Measurements from ENCODE around the gene SELPLG.

The SELPLG gene

DNA sequence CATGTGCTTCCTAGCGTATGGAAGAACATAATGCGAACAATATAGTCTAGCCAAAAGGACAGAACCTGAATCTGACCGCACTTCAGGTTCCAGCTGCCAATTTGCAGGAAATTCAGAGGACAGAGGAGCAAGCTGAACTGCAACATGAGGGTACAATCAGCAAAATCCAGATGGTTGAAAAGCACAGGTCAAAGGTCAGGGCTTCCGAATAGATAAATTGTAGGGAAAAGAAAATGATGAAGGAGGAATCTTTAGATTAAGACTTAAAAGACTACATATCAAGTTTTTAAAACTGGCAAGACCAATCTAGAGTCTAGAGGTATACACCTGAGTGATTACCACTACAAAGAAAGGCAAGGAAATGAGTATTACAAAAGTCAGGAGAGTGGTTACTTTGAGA, 42.1 kb upstream of the SELPLG start:
- Histone ChIP-seq H3K27me3 (ENCODE audit: insufficient read depth, low read length, poor library complexity) (no peaks in the 10 kb centered on the region), H3K79me2 (ENCODE audit: insufficient read depth, low read length) (peaks cover 13% of the 10 kb centered on the region), H3K4me1 (ENCODE audit: insufficient read depth, low read length) (no peaks in the 10 kb centered on the region), H3K9ac (ENCODE audit: low read depth, low read length) (no peak overlapping the region), H2AFZ (ENCODE audit: low read depth, low read length) (no peak overlapping the region), H4K20me1 (ENCODE audit: insufficient read depth, low read length) (0 out of 2 replicates have a peak, but pooled peaks cover 3% of the 10 kb centered on the region), H3K4me2 (ENCODE audit: insufficient read depth, low read length) (no peak overlapping the region), H3K36me3 (ENCODE audit: insufficient read depth, low read length) (peaks cover 38% of the 10 kb centered on the region), H3K4me3 (ENCODE audit: low read depth in 1 of 2, low read length in 2 of 2) (no peak overlapping the region), H3K9me3 (ENCODE audit: insufficient read depth, low read length, severe bottlenecking) (no peaks in the 10 kb centered on the region), H3K27ac (ENCODE audit: low read length) (no peak overlapping the region)
- DNase-seq (no peak), ATAC-seq (ENCODE audit: insufficient read depth, low read depth) (no peak)
- TF ChIP-seq EZH2 (IDR thresholded peaks at IDR 0.05; ENCODE audit: borderline replicate concordance, low read depth, low read length, severe bottlenecking) = no peak
- TF ChIP-seq, protein P1, sequence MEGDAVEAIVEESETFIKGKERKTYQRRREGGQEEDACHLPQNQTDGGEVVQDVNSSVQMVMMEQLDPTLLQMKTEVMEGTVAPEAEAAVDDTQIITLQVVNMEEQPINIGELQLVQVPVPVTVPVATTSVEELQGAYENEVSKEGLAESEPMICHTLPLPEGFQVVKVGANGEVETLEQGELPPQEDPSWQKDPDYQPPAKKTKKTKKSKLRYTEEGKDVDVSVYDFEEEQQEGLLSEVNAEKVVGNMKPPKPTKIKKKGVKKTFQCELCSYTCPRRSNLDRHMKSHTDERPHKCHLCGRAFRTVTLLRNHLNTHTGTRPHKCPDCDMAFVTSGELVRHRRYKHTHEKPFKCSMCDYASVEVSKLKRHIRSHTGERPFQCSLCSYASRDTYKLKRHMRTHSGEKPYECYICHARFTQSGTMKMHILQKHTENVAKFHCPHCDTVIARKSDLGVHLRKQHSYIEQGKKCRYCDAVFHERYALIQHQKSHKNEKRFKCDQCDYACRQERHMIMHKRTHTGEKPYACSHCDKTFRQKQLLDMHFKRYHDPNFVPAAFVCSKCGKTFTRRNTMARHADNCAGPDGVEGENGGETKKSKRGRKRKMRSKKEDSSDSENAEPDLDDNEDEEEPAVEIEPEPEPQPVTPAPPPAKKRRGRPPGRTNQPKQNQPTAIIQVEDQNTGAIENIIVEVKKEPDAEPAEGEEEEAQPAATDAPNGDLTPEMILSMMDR (IDR thresholded peaks at IDR 0.05; ENCODE audit: borderline replicate concordance, extremely low read depth, low read length, poor library complexity, severe bottlenecking) = no peak

DNA sequence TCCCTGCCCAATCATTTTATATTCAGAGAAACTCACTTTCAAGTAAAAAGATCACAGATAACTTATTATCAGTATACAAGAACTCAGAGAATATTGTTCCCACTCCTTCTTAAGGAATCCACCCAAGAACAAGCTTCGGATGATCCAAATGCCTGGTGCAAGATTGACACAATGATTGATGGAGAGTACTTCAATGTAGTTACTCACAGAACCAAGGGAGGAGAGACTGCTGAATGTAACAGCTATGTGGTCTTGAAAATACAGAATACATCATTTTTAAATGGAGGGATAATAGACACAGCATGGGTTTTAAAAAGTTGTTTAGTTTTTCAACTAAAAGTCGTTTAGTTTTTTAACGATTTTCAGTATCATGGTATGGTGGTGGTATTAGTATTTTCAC, 38.4 kb upstream of the SELPLG start:
- H3K27ac ChIP-seq (ENCODE audit: low read length) = no peak overlapping the region
- H3K9me3 ChIP-seq (ENCODE audit: insufficient read depth, low read length, severe bottlenecking) = no peaks in the 10 kb centered on the region
- ATAC-seq (ENCODE audit: insufficient read depth, low read depth) (no peak), DNase-seq (no peak)
- peaks cover 4% of the 10 kb centered on the region; the same call in 1 of the 2 replicates for H3K79me2 ChIP-seq (ENCODE audit: insufficient read depth, low read length)
- H4K20me1 ChIP-seq (ENCODE audit: insufficient read depth, low read length) = 0 out of 2 replicates have a peak, but pooled peaks cover 3% of the 10 kb centered on the region
- no peaks in the 10 kb centered on the region for H3K4me1 ChIP-seq (ENCODE audit: insufficient read depth, low read length)
- no peak overlapping the region for H3K4me3 ChIP-seq (ENCODE audit: low read depth in 1 of 2, low read length in 2 of 2)
- no peak overlapping the region for H3K9ac ChIP-seq (ENCODE audit: low read depth, low read length)
- no peak overlapping the region for H3K4me2 ChIP-seq (ENCODE audit: insufficient read depth, low read length)
- no peak for TF ChIP-seq EZH2 (IDR thresholded peaks at IDR 0.05; ENCODE audit: borderline replicate concordance, low read depth, low read length, severe bottlenecking)
- TF ChIP-seq, protein P1 (IDR thresholded peaks at IDR 0.05; ENCODE audit: borderline replicate concordance, extremely low read depth, low read length, poor library complexity, severe bottlenecking) = no peak
- peaks cover 27% of the 10 kb centered on the region for H3K36me3 ChIP-seq (ENCODE audit: insufficient read depth, low read length)
- no peaks in the 10 kb centered on the region for H3K27me3 ChIP-seq (ENCODE audit: insufficient read depth, low read length, poor library complexity)
- no peak overlapping the region for H2AFZ ChIP-seq (ENCODE audit: low read depth, low read length)

DNA sequence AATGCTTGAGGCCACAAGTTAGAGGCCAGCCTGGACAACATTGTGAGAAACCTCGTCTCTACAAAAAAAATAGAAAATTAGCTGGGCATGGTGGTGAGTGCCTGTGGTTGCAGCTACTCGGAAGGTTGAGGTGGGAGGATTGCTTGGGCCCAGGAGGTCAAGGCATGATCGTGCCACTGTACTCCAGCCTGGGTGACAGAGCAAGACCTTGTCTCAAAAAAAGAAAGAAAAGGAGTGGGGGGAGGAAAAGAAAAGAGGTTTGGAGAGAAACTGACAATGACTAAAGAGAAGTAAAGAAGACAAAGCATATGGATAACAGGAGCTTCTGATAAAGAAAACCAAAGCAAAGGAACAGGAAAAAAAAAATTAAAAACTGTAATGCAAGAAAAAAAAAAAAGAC, 37.4 kb upstream of the SELPLG start:
- no peak for TF ChIP-seq EZH2 (IDR thresholded peaks at IDR 0.05; ENCODE audit: borderline replicate concordance, low read depth, low read length, severe bottlenecking)
- Histone ChIP-seq H3K9ac (ENCODE audit: low read depth, low read length) (no peak overlapping the region), H3K4me1 (ENCODE audit: insufficient read depth, low read length) (no peaks in the 10 kb centered on the region), H3K4me3 (ENCODE audit: low read depth in 1 of 2, low read length in 2 of 2) (no peak overlapping the region), H3K36me3 (ENCODE audit: insufficient read depth, low read length) (peaks cover 18% of the 10 kb centered on the region), H3K79me2 (ENCODE audit: insufficient read depth, low read length) (peaks cover 4% of the 10 kb centered on the region; the same call in 1 of the 2 replicates), H3K4me2 (ENCODE audit: insufficient read depth, low read length) (no peak overlapping the region), H3K27me3 (ENCODE audit: insufficient read depth, low read length, poor library complexity) (no peaks in the 10 kb centered on the region), H2AFZ (ENCODE audit: low read depth, low read length) (no peak overlapping the region), H3K27ac (ENCODE audit: low read length) (no peak overlapping the region), H4K20me1 (ENCODE audit: insufficient read depth, low read length) (0 out of 2 replicates have a peak, but pooled peaks cover 3% of the 10 kb centered on the region), H3K9me3 (ENCODE audit: insufficient read depth, low read length, severe bottlenecking) (no peaks in the 10 kb centered on the region)
- DNase-seq (no peak), ATAC-seq (ENCODE audit: insufficient read depth, low read depth) (no peak)

DNA sequence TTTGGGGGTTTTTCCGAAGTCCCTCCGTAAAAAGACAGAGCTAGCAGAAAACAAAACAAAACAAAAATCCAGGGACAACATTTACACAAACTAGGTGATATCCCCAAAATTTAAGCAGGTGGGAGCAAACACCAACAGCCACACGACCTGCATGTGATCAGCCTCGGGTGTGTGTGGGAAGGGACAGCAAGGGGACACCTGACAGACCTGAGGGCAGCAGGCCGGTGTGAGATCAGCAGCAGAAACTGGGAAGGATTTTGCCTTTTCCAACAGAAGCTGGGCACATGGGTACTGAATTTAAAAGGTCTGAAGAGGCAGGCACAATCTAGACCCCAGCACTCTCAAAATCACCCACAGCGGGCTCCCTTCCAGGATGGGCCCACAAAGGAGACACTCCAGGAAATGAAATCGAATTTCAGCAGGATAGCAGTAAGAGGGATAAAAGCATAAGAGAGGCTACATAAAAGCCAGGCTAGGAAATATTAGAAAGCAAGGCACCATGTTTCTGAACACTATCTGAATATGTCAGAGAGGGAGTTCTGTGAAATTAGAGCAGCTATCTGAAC, 36.5 kb upstream of the SELPLG start:
- no peak for ATAC-seq (ENCODE audit: insufficient read depth, low read depth)
- H3K79me2 ChIP-seq (ENCODE audit: insufficient read depth, low read length) = peaks cover 4% of the 10 kb centered on the region; the same call in 1 of the 2 replicates

More for the DNA sequence above, 36.5 kb upstream of the SELPLG start:
- Histone ChIP-seq H3K9me3 (ENCODE audit: insufficient read depth, low read length, severe bottlenecking) (no peaks in the 10 kb centered on the region), H2AFZ (ENCODE audit: low read depth, low read length) (no peak overlapping the region), H3K36me3 (ENCODE audit: insufficient read depth, low read length) (peaks cover 17% of the 10 kb centered on the region; the same call in 1 of the 2 replicates), H3K4me2 (ENCODE audit: insufficient read depth, low read length) (no peak overlapping the region), H3K27ac (ENCODE audit: low read length) (no peak overlapping the region), H3K27me3 (ENCODE audit: insufficient read depth, low read length, poor library complexity) (no peaks in the 10 kb centered on the region), H4K20me1 (ENCODE audit: insufficient read depth, low read length) (0 out of 2 replicates have a peak, but pooled peaks cover 3% of the 10 kb centered on the region), H3K9ac (ENCODE audit: low read depth, low read length) (no peak overlapping the region), H3K4me3 (ENCODE audit: low read depth in 1 of 2, low read length in 2 of 2) (no peak overlapping the region), H3K4me1 (ENCODE audit: insufficient read depth, low read length) (peaks cover 6% of the 10 kb centered on the region)
- no peak for TF ChIP-seq EZH2 (IDR thresholded peaks at IDR 0.05; ENCODE audit: borderline replicate concordance, low read depth, low read length, severe bottlenecking)
- TF ChIP-seq, protein P1 (IDR thresholded peaks at IDR 0.05; ENCODE audit: borderline replicate concordance, extremely low read depth, low read length, poor library complexity, severe bottlenecking) = no peak
- DNase-seq = no peak
